HepG2 (cell line): ENCODE data around the gene HDAC5. TPM values are rescaled to one million over a fixed set of nuclear protein-coding genes. Genes with fewer than 3 reads are reported as not detected.

Source experiments
- AGO1 ChIP-seq: fragments of 200-400 bp; formaldehyde crosslinking; IDR thresholded peaks from 2 replicates; pipeline ENCODE4 v1.6.1; 2017; ENCODE audit warnings: mild to moderate bottlenecking, low read depth, low read length, moderate library complexity; ENCODE audit not compliant: poor library complexity, severe bottlenecking
- AKNA ChIP-seq: sonication (generic); formaldehyde crosslinking; IDR thresholded peaks from 2 replicates; pipeline ENCODE4 v1.4.0; 2020; ENCODE audit warnings: missing genetic modification reagents, borderline replicate concordance
- CTCF ChIP-seq: sonication (generic); formaldehyde crosslinking; IDR thresholded peaks from 2 replicates; pipeline ENCODE4 v1.5.0; 2020; ENCODE audit warnings: mild to moderate bottlenecking, missing genetic modification reagents, moderate library complexity
- HOXD1 ChIP-seq: sonication (generic); formaldehyde crosslinking; IDR thresholded peaks from 2 replicates; pipeline ENCODE4 v1.5.0; 2020; ENCODE audit warnings: missing genetic modification reagents
- KLF6 ChIP-seq: IDR thresholded peaks from 2 replicates; pipeline ENCODE4 v1.8.0; 2016; ENCODE audit warnings: missing biosample characterization, missing genetic modification reagents
- TFDP2 ChIP-seq: sonication (generic); formaldehyde crosslinking; IDR thresholded peaks from 2 replicates; pipeline ENCODE4 v1.4.0; 2020; ENCODE audit warnings: missing genetic modification reagents
- ZNF260 ChIP-seq: sonication (generic); formaldehyde crosslinking; IDR thresholded peaks from 2 replicates; pipeline ENCODE4 v1.4.0; 2020; ENCODE audit warnings: missing genetic modification reagents, low read depth, mild to moderate bottlenecking, borderline replicate concordance
- ZNF569 ChIP-seq: sonication (generic); formaldehyde crosslinking; IDR thresholded peaks from 2 replicates; pipeline ENCODE4 v1.5.0; 2020; ENCODE audit warnings: mild to moderate bottlenecking, missing genetic modification reagents, moderate library complexity, borderline replicate concordance
- ZNF670 ChIP-seq: sonication (generic); formaldehyde crosslinking; IDR thresholded peaks from 2 replicates; pipeline ENCODE4 v1.8.0; 2022; ENCODE audit warnings: mild to moderate bottlenecking, missing genetic modification reagents, borderline replicate concordance
- polyA plus RNA-seq, 8 experiments: library from polyadenylated mRNA; depleted of rRNA in 3 of 8; stranded (reverse) in 7 of 8; unstranded in 1 of 8; fragments of >200 nt; fragmentation: Illumina TruSeq in 4 of 8; extraction: Trizol in 4 of 8; gene quantifications; 2 replicates each; pipeline versions ENCODE4 v1.2.1 to v1.2.3, GENCODE V29; 2011 to 2016; ENCODE audit warnings: low read depth in 4 of 8, missing spikeins in 1 of 8, mixed read lengths in 1 of 8; ENCODE audit not compliant: insufficient read depth in 1 of 8
- total RNA-seq, 5 experiments: library from RNA; depleted of rRNA; stranded (reverse); fragments of >200 nt; fragmentation: Illumina TruSeq; extraction: Trizol; gene quantifications; 2 replicates each; pipeline ENCODE4 v1.2.3, GENCODE V29; 2016; ENCODE audit warnings: low read depth in 1 of 5
- TF ChIP-seq, protein P1 (sequence below): sonication (generic); formaldehyde crosslinking; IDR thresholded peaks from 2 replicates; pipeline ENCODE4 v1.9.0; 2021; ENCODE audit warnings: missing genetic modification reagents, borderline replicate concordance
- TF ChIP-seq, protein P2 (sequence below): sonication (generic); formaldehyde crosslinking; IDR thresholded peaks from 2 replicates; pipeline ENCODE4 v1.5.1; 2020; ENCODE audit warnings: missing genetic modification reagents, mild to moderate bottlenecking, borderline replicate concordance
- TF ChIP-seq, protein P3 (sequence below): sonication (generic); formaldehyde crosslinking; IDR thresholded peaks from 2 replicates; pipeline ENCODE4 v1.9.0; 2021; ENCODE audit warnings: missing genetic modification reagents, borderline replicate concordance

HDAC5 gene
- total and polyA plus RNA-seq, 2 of the 13 experiments (the other 11 are each of a cell fraction or from before 2014, with no cell fraction given), result 46.4 to 85.4 TPM

GRCh38 chr17:44070455-44071197 lies 52.8 kb downstream of the HDAC5 start, which contains the start of gene G6PC3 (continued):
- TF ChIP-seq ZNF670 (peak; percentile 81), AGO1 (peak; percentile 42), HOXD1 (no peak), TFDP2 (CRISPR knock-in tag) (peak; percentile 98), AKNA (CRISPR knock-in tag) (no peak), KLF6 (CRISPR knock-in tag) (peak; percentile 98), ZNF569 (CRISPR knock-in tag) (no peak; the same call in 1 of the 2 replicates), CTCF (peak; percentile 41), ZNF260 (CRISPR knock-in tag) (no peak)
- TF ChIP-seq, protein P1, sequence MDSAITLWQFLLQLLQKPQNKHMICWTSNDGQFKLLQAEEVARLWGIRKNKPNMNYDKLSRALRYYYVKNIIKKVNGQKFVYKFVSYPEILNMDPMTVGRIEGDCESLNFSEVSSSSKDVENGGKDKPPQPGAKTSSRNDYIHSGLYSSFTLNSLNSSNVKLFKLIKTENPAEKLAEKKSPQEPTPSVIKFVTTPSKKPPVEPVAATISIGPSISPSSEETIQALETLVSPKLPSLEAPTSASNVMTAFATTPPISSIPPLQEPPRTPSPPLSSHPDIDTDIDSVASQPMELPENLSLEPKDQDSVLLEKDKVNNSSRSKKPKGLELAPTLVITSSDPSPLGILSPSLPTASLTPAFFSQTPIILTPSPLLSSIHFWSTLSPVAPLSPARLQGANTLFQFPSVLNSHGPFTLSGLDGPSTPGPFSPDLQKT (CRISPR knock-in tag), result no peak
- TF ChIP-seq, protein P2, sequence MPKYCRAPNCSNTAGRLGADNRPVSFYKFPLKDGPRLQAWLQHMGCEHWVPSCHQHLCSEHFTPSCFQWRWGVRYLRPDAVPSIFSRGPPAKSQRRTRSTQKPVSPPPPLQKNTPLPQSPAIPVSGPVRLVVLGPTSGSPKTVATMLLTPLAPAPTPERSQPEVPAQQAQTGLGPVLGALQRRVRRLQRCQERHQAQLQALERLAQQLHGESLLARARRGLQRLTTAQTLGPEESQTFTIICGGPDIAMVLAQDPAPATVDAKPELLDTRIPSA (CRISPR knock-in tag), result 0 out of 2 replicates have a peak, but pooled peaks have one; percentile 48
- TF ChIP-seq, protein P3, sequence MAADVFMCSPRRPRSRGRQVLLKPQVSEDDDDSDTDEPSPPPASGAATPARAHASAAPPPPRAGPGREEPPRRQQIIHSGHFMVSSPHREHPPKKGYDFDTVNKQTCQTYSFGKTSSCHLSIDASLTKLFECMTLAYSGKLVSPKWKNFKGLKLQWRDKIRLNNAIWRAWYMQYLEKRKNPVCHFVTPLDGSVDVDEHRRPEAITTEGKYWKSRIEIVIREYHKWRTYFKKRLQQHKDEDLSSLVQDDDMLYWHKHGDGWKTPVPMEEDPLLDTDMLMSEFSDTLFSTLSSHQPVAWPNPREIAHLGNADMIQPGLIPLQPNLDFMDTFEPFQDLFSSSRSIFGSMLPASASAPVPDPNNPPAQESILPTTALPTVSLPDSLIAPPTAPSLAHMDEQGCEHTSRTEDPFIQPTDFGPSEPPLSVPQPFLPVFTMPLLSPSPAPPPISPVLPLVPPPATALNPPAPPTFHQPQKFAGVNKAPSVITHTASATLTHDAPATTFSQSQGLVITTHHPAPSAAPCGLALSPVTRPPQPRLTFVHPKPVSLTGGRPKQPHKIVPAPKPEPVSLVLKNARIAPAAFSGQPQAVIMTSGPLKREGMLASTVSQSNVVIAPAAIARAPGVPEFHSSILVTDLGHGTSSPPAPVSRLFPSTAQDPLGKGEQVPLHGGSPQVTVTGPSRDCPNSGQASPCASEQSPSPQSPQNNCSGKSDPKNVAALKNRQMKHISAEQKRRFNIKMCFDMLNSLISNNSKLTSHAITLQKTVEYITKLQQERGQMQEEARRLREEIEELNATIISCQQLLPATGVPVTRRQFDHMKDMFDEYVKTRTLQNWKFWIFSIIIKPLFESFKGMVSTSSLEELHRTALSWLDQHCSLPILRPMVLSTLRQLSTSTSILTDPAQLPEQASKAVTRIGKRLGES (CRISPR knock-in tag), result peak; percentile 90
